ENCODE data around the gene KDR.

- TF ChIP-seq CTCF (IDR thresholded peaks at IDR 0.05) (no peak), POLR2A (IDR thresholded peaks at IDR 0.05) (no peak)
Measured at GRCh38 chr4:55036405-55036804, 89.0 kb downstream of the KDR start.
